Inferior parietal cortex (tissue), 1 donor: ENCODE data around the gene NAPA.

ENCODE experiments used
- DNase-seq: peaks from one replicate; pipeline ENCODE4 v3.0.0-alpha.2; 2016; ENCODE audit errors: extremely low spot score

Gene NAPA

DNA sequence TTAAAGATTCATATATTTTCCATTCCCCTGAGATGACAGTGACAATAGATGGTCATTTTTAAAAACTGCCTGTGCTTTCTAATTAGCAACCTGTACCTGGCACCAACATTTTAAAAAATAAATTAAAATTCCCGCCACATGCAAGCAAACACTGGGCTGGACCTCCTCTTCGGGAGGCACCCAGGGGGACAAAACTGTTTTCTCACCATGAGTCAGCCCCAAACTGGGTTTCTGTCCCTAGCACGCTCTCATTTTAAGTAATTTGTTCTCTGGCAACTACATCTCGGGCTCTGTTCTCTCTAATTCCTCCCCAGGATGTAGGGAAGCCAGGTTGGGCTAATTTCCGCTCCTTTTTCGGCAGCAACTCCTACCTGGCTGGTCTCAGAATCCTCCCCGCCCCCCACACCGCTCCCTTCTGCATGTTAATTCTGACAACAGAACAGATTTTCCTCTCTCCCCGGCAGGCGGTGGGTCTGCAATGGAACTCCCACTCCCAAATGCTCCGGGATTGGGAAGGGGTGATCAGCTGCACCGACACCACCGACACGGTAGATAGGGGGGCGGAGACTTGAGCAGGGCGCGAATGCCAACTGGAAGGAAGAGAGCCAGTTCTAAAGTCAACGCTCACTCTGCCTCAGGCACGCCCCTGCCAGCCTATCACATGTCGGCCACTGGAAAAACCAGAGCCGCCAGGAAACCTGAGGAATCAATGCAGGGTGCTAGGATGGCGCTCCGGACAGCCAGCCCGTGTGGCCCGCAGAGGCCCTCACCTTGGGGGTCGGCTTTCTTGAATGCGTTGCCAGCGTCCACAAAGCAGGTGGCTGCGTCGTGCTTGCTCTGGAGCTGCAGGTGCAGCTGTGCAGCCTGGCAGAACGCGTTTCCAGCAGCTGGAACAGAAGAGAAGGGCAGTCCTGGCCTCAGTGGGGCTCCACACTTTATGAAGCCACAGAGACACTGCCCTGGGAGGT, 14.7 kb downstream of the NAPA start:
- DNase-seq, result no peak

DNA sequence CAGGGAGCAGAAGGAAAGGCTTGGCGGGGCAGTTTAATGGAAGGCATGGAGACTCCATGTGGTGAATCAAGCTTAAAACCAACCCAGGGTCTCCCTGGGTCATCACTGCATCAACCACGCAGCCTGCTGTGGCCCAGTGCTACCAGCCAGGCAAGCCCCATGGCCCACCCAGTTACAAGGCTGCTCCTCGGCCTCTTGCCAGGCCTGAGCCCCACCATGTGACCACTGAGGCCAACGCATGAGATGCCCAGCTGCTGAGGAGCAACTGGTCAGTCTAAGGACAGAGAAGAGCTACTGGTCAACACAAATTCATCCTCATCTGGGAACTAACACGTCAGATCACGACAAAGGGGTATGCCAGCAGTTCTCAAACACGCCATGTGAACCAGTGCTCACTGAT, 15.5 kb downstream of the NAPA start:
- DNase-seq, result no peak

DNA sequence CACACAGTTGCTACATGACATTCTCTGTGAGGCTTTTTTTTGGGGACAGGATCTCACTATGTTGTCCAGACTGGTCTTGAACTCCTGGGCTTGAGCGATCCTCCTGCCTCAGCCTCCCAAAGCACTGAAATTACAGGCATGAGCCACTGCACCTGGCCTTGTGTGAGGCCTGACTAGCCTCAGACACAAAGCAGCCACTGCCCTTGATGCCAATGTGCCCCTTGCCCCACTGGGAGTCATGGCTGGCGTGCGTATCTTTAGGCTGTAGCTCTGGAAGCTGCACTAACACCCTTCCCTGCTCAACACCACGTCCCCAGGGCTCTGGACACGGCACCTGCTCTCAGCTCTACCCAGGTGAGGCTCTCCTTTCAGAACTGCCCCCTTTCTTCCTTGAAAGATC, 16.3 kb downstream of the NAPA start:
- DNase-seq, result no peak

- DNase-seq, result no peak
These were observed 16.9 kb downstream of the NAPA start for GRCh38 chr19:47497821-47498520.

DNA sequence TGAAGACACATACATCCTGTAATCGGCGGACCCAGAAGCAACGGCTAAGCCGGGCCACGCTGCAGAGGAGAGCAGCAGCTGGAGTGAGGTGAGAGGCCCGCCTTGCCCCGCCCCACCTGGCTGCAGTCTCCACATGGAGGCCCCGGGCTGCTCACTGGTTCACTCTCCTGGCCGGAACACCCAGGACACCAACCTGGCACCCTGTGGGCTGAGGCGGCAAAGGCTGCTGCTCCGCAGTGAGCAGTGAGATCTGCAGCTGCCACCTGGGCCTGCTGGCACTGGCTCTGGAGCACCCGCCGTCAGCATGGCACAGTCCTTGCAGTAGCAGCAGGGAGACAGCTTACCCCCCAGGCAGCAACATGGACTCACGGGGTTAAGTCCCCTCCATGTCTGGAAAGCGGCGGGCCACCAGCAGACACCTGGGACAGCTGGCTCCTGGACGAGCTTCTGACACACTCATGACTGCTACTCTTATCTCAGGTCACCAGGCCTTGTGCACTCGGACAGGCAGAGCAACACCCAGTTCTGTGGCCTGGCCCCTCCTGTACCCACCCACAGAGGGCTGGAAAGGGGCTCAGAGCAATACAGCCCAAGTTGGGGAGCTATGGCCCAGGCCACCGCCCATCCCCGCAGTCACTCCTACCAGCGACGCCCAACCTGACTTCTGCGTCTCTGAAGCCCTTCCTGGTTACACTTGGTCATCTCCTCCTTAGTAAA, 17.7 kb downstream of the NAPA start:
- no peak for DNase-seq

DNA sequence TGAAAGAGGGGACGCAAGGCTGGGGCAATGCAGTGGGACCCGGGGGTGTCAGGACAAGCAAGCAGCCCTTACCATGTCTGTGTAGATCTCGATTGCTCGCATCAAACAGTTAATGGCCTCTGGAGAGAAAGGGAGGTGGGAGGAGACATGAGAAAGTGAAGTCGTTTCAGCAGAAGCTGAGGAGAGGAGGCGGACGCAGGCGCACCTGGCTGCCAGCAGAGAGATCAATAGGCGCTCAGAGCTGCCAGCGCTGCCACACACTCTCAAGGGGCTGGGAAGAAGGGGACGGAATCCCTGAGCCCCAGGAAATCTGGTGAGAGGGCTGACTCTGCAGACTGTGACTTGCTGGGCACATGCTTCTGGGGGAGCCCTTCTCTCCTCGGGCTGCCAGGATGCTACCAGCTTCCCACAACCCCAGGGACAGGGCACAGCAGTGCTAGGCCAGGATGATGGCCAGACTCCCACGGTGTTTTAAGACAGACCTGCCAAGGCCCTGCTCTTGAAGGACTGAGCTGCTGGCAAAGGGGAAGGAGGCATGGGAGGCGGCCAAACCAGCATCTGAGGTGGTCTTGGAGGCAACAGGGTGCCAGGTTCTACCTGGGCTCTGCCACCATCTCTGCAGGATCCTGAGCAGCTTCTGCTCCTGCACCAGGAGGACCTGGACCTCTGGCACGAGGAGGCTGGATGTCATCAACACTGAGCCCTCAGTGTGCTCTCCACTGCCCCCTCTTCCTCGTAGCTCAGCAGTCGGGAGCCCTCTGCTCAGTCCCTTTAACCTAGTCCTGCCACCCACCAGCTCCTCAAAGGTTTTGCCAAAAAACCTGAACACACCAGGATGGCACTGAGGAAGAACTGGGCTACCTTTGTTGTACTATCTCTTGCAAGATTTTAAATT, 19.1 kb downstream of the NAPA start:
- DNase-seq, result no peak

DNA sequence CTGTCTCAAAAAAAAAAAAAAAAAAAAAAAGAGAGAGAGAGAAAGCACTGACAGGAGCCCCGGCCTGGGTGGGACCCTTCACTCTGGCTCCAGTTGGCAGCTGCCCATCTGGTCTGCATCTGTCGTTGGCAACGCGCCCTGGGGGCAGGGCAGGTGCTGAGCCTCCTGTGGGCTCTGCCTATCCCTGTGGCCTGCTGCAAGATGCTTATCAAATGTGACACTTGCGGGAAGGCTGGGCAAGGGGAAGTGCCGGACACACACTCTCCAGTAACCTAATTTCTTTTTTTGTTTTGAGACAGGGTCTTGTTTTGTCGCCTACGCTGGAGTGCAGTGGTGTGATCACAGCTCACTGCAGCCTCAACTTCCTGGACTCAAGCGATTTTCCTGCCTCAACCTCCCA, 20.1 kb downstream of the NAPA start:
- DNase-seq, result no peak

- DNase-seq, result no peak
These were observed 20.7 kb downstream of the NAPA start for GRCh38 chr19:47494211-47494547.

DNA sequence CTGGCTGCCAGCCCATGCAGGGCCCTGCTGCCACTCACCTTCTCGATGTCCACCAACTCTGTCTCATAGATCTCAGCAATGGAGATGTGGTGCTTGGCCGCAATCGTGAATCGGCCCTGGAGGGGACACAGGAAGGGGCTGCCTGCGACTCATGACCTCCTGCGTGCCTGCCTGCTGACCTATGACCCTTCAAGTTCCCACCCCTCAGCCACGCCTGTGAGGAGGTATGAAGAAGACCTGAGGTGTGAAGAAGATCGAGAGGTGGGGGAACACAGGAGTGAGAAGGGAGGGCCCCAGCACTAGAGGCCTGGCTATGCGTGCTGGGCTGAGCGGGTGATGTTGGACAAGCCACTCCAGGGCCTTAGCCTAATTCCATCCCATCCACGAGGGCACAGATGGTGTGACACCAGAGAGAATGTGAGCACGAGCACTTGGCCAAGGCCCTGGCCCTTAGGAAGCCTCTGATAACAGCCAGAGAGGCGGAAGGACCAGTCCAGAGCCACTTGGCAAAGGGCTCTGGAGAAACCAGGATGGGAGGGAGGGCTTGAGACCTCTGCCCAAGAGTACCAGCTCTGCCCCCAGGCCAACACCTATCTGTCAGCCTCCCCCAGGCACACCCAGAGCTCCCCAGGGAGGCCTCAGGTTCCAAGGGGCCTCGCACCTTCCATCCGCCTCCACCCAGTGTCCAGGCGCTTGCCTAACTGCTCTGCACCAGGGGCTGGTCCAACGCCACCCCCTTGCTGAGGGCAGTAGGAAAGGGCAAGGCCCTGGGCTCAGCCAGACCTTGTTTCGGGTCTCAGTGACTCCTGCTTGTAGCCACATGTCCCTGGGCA, 21.3 kb downstream of the NAPA start:
- no peak for DNase-seq

DNA sequence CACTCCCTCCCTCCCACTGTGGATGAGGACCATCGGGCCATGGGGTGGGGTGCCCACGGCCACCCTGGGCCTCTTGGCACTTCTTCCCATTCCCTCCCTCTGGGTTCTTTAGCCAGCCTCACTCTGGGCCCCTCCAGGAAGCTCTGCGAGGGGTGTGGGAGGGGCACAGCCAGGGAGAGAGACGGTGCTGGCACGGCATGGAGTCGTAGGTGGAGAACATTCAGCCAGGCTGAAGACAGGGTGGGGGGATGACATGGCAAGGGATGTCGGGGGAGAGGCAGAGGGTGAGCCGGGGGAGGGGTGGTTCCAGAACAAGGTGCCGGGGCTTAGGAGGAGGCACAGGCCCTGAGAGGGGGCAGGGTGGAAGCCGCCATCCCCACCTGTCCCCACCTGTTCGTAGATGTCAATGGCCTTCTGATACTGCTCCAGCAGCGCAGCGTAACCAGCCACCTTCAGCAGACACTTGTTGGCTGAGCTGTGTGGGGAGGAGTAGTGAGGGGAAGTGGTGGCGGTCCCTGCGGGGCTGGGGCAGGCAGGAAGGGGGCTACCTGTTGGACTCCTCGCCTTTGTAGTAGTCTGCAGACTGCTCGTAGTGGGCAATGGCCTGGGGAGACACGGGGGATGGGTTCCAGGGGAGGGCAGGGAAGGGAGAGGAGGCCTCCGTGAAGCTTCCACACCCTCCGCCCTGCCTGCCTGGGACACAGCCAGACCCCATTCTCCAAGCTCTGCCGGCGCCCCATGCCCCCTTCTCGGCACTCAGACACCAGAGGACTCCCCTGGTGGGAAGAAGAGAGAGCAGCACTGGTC, 22.1 kb downstream of the NAPA start:
- DNase-seq, result no peak

DNA sequence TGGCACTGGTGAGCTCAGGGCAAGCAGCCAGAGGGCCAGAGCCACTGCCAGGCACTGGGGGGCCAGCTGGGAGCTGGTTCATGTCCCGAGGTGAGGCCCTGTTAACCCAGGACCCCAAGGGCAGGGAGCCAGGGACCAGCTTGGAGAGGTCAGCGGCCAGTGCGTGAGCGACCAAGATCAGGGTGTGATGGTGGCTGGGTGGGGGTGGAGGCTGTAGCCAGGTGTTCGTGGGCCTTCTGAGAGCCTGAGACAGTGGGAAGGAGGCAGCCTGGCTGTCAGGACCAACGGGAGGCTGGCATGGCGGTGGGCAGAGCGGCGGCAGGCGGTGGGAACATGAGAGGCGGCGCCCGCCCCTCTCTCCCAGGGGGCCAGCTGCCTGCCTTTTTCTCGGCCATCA, 22.7 kb downstream of the NAPA start:
- no peak for DNase-seq

DNA sequence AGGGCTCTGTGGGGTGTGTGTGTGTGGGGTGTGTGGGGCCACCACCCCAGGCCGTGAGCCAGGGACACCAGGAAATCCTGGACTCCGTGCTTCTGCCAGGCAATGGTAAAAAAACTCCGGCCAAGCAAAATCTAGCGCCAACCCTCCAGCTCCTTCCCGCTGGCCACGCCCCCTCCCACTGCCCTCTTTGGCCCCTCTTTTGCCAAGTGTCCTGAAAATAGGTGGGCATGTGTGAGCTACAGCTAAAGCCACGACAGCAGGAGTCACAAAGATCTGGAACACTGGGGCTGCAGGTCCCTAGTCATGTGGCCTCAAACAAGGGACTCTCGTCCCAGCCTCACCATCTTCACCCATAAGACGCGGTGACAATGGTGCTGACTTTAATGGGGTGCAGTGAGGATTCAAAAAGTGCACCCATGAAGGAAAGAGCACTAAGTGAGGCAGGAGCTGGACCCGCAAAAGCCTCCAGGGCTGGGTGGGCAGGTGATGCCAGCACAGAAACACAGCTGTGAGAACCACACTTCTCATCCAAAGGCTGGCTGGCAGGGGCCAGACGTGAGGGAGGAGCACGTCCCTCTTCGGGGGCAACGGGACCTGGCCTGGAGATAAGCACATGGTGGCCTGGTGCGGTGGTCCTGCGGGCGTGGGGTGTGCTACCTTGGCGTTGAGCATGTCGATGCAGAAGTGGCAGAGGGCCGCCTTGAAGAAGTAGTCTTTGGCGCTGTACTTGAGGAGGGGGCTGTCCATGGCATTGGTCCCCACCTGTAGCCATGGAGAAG, 23.3 kb downstream of the NAPA start:
- no peak for DNase-seq

DNA sequence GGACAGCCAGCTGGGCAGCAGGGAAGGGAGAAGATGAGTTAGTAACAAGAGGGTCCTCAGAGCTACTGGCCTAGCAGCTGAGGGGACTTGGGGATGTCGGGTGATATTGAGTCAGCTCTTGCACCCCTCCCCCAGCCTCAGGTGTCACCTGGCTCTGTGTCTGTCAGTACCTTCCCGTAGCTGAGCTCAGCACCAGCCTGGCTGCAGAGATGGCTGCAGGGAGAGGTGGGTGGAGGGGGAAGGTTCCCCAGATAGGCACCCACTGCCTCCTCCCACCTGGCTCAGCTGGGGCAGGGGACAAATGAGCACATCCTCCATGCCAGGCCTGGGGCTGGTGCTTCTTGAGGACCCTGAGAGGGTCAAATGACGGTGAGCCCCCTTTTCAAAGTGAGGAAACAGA, 24.0 kb downstream of the NAPA start:
- DNase-seq, result no peak

GRCh38 chr19:47490031-47490430, 24.8 kb downstream of the NAPA start:
- no peak for DNase-seq

DNA sequence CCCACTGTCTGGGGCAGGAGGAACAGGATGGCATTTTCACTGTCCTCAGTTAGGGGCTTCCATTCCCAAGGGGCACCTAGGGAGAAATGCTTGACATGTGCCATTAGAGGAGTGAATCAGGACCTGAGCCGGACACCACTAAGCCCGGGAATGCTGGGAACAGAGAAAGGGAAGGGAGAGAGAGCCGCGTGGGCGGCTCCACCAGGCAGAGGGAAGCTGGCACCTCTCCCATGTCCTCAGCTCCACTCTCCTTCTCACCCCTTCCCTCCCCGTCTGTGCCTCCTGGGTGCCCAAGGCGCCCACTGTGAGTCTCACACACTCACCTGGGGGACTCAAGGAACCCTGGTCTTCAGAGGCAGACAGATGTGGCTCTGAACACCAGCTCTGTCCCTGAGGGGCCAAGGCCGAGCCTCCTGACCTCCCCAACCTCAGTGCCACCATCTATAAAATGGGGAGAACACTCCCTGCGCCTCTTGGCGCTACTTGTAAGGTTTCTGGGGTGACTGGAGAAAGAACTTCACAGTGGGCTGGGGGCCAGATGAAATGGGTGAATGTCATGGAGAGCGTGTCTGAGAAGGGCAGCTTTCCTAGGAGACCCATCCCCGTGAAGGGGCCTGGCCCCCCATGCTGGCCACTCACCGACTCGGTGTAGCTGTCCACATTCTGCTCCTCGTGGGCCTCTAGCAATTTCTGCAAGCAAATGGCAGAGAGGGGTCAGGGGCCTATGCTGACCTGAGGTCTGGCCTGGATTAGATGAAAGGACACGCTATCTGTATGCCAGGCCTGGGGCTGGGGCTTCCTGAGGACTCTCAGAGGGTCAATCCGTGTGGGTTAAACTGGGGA, 25.6 kb downstream of the NAPA start:
- no peak for DNase-seq

GRCh38 chr19:47487551-47488515, 27.0 kb downstream of the NAPA start:
- DNase-seq, result no peak

- no peak for DNase-seq
These were observed 28.0 kb downstream of the NAPA start for GRCh38 chr19:47486900-47487299.
